ENCODE measurements around the gene B3GNT3. TPM values are rescaled to one million over a fixed set of nuclear protein-coding genes. Genes with fewer than 3 reads are reported as not detected.

The B3GNT3 gene
- polyA plus RNA-seq, 3 donors: not detected

DNA sequence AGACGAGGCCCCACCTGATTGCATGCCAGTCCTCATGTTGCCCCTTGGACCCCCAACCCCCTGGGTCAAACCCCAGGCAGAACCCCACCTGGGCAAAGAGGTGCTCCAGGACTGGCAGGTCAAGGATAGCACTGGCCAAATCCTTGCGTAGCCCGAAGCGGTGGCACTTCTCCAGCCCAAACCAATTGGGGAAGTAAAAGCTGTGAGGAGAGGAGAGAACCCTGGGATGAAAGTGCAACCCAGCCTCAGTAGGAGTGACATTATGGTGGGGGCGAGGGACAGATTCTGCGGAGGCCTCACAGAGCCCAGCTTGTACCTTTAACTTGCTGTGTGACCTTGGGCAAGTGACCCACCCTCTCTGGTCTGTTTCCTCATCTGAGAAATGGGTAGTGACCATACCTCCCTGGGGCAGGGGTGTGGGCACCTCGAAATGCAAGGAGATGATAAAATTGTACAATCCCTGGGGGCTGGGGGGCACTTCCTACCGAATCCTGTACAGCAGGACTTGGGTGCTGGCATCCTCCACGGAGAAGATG is 48.4 kb downstream of the B3GNT3 start:
- intact Hi-C loops (cut with micrococcal nuclease): no loop called here
- H3K4me1 Mint-ChIP-seq: peaks cover 46% of the 10 kb centered on the region

GRCh38 chr19:17843908-17844490 is 49.1 kb downstream of the B3GNT3 start:
- H2AFZ ChIP-seq (ENCODE audit: insufficient read depth, low read depth, low read length, poor library complexity, severe bottlenecking): no peak overlapping the region
- Mint-ChIP-seq H3K27me3 (ENCODE audit: low read depth in 3 of 3) (peaks cover 0 to 6% (median 2%) of the 10 kb centered on the region in 3 donors), H3K4me1 (peaks cover 53% of the 10 kb centered on the region), H3K4me3 (no peak overlapping the region), H3K9me3 (peaks cover 0 to 2% (median 0%) of the 10 kb centered on the region in 7 donors), H3K27ac (peak overlapping the region in 4 of 7 donors; percentile 15 to 79 (median 30)), H3K36me3 (peaks cover 37 to 52% of the 10 kb centered on the region in 2 donors)
- no peak overlapping the region for H3K9ac ChIP-seq (ENCODE audit: insufficient read depth, low read length, poor library complexity, severe bottlenecking)
- H3K4me3 ChIP-seq (replicated peaks in 1 of 3; ENCODE audit: low read depth in 2 of 3, low read length in 3 of 3): no peak overlapping the region
- peaks cover 48 to 57% of the 10 kb centered on the region in 2 donors for H3K4me1 ChIP-seq (ENCODE audit: control insufficient read depth in 1 of 2, insufficient read depth in 2 of 2, low read length in 2 of 2)
- peaks cover 17% of the 10 kb centered on the region for H4K20me1 ChIP-seq (ENCODE audit: insufficient read depth, low read length)
- H3K79me2 ChIP-seq (ENCODE audit: insufficient read depth, low read length): peaks cover 3% of the 10 kb centered on the region
- H3K27me3 ChIP-seq (ENCODE audit: control insufficient read depth in 2 of 2, insufficient read depth in 2 of 2, low read length in 2 of 2): no peaks in the 10 kb centered on the region
- H3K9me3 ChIP-seq (replicated peaks in 1 of 2; ENCODE audit: control insufficient read depth in 1 of 2, insufficient read depth in 1 of 2, low read length in 2 of 2): no peaks in the 10 kb centered on the region
- WGBS (ENCODE audit: insufficient coverage): 93% methylated on average over 14 of the region's 14 CpGs
- DNase-seq: no peak
- peaks cover 27 to 39% of the 10 kb centered on the region in 2 donors for H3K36me3 ChIP-seq (replicated peaks in 1 of 2; ENCODE audit: control insufficient read depth in 1 of 2, insufficient read depth in 2 of 2, low read length in 2 of 2)
- no peak overlapping the region for H3K4me2 ChIP-seq (replicated peaks; ENCODE audit: extremely low read depth, low read length, poor library complexity, severe bottlenecking)
- TF ChIP-seq, protein P1, sequence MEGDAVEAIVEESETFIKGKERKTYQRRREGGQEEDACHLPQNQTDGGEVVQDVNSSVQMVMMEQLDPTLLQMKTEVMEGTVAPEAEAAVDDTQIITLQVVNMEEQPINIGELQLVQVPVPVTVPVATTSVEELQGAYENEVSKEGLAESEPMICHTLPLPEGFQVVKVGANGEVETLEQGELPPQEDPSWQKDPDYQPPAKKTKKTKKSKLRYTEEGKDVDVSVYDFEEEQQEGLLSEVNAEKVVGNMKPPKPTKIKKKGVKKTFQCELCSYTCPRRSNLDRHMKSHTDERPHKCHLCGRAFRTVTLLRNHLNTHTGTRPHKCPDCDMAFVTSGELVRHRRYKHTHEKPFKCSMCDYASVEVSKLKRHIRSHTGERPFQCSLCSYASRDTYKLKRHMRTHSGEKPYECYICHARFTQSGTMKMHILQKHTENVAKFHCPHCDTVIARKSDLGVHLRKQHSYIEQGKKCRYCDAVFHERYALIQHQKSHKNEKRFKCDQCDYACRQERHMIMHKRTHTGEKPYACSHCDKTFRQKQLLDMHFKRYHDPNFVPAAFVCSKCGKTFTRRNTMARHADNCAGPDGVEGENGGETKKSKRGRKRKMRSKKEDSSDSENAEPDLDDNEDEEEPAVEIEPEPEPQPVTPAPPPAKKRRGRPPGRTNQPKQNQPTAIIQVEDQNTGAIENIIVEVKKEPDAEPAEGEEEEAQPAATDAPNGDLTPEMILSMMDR (IDR thresholded peaks at IDR 0.05): no peak
- intact Hi-C loops (cut with micrococcal nuclease): no loop called here
- H3K27ac ChIP-seq (ENCODE audit: low read depth in 1 of 2, low read length in 2 of 2): no peak overlapping the region

More for the DNA sequence above, 48.4 kb downstream of the B3GNT3 start:
- DNase-seq: peak in 1 of 3 donors; percentile 7
- Mint-ChIP-seq H3K27ac (peak overlapping the region in 2 of 7 donors; percentile 15 to 37), H3K9me3 (no peaks in the 10 kb centered on the region), H3K4me3 (no peak overlapping the region), H3K36me3 (peaks cover 41 to 58% of the 10 kb centered on the region in 2 donors), H3K27me3 (ENCODE audit: low read depth in 3 of 3) (peaks cover 0 to 6% (median 2%) of the 10 kb centered on the region in 3 donors)
- H3K4me3 ChIP-seq (replicated peaks in 1 of 3; ENCODE audit: low read depth in 2 of 3, low read length in 3 of 3): peak overlapping the region in 1 of 3 experiments; percentile 20
- no peaks in the 10 kb centered on the region for H3K9me3 ChIP-seq (replicated peaks in 1 of 2; ENCODE audit: control insufficient read depth in 1 of 2, insufficient read depth in 1 of 2, low read length in 2 of 2)
- H3K9ac ChIP-seq (ENCODE audit: insufficient read depth, low read length, poor library complexity, severe bottlenecking): no peak overlapping the region
- H3K27ac ChIP-seq (ENCODE audit: low read depth in 1 of 2, low read length in 2 of 2): no peak overlapping the region
- H3K79me2 ChIP-seq (ENCODE audit: insufficient read depth, low read length): peaks cover 3% of the 10 kb centered on the region
- no peaks in the 10 kb centered on the region for H3K27me3 ChIP-seq (ENCODE audit: control insufficient read depth in 2 of 2, insufficient read depth in 2 of 2, low read length in 2 of 2)
- peaks cover 30 to 45% of the 10 kb centered on the region in 2 donors for H3K36me3 ChIP-seq (replicated peaks in 1 of 2; ENCODE audit: control insufficient read depth in 1 of 2, insufficient read depth in 2 of 2, low read length in 2 of 2)
- no peak overlapping the region for H2AFZ ChIP-seq (ENCODE audit: insufficient read depth, low read depth, low read length, poor library complexity, severe bottlenecking)
- H4K20me1 ChIP-seq (ENCODE audit: insufficient read depth, low read length): peaks cover 17% of the 10 kb centered on the region
- peaks cover 41 to 50% of the 10 kb centered on the region in 2 donors for H3K4me1 ChIP-seq (ENCODE audit: control insufficient read depth in 1 of 2, insufficient read depth in 2 of 2, low read length in 2 of 2)
- TF ChIP-seq, protein P1 (IDR thresholded peaks at IDR 0.05): no peak
- no peak overlapping the region for H3K4me2 ChIP-seq (replicated peaks; ENCODE audit: extremely low read depth, low read length, poor library complexity, severe bottlenecking)
- WGBS (ENCODE audit: insufficient coverage): 57% methylated on average over 7 of the region's 9 CpGs
